COLO668 (cell line): Measurements from ENCODE around the gene JOSD2.

Experiments
- DNase-seq: peaks from one replicate; lab custom pipeline; 2025; ENCODE audit not compliant: unreplicated experiment; lab: John Stamatoyannopoulos, UW

The JOSD2 gene, protein sequence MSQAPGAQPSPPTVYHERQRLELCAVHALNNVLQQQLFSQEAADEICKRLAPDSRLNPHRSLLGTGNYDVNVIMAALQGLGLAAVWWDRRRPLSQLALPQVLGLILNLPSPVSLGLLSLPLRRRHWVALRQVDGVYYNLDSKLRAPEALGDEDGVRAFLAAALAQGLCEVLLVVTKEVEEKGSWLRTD

DNA sequence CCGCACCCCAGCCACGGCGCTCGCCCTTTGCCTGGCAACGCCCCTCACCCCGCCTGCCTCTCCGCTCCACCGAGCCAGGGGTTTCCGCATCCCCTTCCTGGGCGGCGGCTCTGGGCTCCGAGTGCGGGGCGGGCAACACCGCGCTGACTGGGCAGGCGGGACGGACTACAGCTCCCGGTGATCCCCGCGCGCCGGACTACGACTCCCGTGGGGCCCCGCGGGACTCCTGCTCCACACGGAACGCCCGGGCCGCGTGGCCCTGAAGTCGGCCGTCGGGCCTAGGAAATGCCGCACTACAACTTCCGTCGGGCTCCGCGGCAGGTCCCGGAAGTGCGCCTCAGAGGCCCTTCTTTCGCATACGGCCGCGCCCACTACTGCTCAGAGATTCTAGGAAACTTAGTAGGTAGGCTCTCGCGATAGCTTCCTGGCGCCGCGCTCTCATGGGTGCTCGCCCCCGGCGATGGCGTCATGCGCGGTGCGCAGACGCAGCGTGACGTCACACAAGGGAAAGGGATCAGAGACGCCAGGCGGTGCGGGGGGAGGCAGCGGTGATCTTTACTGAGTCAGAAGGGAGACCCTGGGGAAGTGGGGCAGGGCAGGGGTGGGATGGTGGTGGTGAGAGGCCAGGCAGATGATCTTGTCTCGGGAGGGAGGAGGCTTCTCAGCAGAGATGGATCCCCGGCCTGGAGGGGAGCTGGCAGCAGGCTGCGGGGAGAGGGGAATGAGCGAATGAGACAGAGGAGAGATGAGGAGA, at the start of gene JOSD2:
Gene JOSD2, minus strand, starts transcription at position 123 of the 754 bp plus-strand sequence. CDS start 760 bp downstream, outside the sequence.
- DNase-seq = peak; percentile 97

DNA sequence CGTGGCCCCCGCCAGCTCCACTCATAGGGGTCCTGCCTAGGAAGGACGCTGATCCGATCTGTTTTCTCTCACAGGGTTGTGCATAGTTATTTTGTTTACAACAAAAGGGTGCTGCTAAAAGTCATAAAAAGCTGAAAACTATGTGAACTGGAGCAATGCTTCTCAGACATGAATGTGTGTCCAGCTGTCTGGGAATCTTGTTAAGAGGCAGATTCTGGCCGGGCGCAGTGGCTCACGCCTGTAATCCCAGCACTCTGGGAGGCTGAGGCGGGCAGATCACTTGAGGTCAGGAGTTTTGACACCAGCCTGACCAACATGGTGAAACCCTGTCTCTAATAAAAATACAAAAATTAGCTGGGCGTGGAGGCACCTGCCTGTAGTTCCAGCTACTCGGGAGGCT, 48.6 kb upstream of the JOSD2 start:
- DNase-seq = no peak

DNA sequence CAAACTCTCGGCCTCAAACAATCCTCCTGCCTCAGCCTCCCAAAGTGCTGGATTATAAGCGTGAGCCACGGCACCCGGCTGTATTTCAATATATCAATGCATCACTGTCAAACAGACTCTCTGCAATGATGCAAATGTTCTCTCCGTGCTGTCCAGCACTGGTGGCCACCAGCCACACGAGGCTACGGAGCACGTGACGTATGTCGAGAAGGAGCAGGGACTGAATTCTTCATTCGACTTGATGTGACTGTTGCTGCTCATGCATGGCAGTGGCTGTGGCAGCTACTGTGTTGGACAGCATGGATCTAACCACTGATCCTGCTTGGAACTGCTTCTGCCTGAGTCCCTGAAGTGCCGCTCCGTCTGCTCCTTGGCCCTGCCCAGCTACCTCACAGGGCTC, 47.5 kb upstream of the JOSD2 start:
- no peak for DNase-seq

DNA sequence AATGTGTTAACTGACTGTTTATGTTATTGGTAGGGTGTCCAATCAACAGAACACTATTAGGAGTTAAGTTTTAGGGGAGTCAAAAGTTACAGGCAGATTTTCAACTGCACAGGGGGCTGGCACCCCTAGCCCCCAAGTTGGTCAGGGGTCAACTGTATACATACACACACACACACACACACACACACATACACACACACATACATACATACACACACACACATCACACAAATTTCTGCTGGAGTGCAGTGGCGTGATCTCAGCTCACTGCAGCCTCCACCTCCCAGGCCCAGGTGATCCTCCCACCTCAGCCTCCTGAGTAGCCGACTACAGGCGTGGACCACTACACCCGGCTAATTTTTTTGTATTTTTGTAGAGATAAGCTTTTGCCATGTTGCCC, 47.0 kb upstream of the JOSD2 start:
- DNase-seq = no peak

DNA sequence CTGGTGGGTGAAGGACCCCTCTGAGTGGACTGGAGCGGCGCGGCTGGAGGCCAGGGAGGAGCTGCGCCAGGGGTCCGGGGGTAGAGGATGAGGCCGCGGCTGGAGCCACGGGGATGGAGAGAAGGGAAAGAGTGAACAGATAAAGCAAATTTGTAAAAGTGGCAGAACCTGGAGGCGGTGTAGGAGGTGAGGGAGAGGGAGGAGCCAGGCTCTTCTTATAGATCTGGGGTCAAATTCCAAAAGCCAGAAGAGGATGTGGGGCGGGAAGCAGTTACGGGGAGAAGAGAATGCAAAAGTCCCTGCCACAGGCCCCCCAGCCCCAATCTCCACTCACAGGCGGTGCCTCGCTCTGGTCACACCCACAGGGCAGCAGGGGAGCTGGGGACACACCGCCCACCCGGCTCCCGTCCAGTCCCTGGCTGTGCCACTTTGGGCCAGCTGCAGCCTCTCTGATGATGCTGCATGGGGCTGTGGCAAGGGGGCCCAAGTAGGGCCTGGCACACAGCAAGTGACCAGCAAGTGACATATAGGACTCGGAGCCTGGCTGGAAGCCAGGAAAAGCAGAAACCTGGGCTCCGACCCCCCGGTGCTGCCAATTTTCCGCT, 46.1 kb upstream of the JOSD2 start:
- DNase-seq = no peak

DNA sequence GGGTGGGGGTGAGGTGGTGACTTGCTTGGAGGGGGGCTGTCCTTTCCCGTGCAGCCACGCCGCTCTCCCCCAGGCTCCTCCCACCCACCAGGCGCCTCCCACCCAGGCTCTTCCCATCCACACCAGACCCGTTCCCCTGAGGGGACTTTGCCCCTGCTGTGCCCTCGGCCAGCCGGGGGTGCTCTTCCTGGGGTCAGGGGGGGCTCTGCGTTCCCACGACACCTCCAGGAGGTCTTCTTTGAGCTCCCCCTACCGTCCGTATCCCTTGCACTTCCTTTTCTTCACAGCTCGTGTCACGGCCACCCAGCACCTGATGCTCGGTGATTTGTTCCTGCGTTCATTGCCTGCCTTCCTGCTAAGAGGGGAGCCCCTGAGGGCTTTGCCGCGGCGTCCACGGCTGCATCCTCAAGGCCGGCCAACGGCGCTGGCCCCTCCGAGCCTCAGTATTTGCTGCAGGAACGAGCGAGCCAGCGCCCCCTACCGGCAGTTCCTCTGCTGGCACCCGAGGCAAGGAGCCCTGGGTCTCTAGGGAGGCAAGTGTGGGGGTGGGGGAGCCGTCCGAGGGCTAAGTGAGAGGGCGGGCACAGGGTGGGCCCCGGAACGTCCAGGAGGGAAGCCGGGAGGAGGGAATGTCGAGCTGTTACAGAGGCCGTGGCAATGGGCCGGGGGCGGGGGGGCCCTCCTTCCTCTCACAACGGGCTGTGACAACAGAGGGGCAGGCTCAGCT, 45.5 kb upstream of the JOSD2 start:
- peak; percentile 51 for DNase-seq

DNA sequence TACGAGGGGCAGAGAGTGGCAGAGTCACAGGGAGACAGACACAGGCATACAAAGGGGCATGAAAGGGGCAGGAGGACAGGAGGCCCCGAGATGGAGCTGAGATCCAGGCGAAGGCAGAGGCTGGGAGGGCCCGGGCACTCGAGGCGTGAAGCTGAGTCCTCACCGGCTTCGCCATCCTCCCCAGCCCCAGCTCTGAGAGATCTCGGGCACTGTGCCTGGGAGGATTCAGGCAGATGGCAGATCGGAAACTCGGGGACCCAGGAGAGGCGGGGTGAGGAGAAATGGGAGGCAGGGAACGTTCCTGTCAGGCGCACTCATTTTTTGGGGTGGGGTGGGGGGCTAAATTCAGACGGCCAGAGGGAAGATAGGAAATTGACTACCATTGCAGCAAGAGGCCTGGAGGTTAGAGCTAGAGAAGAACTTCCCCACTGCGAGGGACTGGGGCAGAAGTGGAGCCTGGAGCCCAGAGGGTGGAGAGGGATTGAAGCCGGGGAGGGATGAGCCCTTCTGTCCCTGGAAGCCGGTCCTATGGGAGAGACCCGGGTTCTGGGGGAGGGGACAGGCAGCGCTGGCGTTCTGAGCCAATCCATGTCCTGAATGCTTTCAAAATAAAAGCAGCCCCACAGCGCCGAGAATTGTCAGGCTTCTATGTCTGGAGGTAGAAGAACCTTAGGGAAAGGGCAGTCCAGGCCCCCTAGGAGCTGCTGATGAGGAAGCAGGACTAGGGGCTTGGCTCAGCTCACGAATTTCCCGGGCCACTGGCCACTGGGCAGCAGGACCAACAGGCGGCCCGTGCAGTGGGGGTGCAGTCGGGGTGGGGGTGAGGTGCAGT, 44.7 kb upstream of the JOSD2 start:
- no peak for DNase-seq

DNA sequence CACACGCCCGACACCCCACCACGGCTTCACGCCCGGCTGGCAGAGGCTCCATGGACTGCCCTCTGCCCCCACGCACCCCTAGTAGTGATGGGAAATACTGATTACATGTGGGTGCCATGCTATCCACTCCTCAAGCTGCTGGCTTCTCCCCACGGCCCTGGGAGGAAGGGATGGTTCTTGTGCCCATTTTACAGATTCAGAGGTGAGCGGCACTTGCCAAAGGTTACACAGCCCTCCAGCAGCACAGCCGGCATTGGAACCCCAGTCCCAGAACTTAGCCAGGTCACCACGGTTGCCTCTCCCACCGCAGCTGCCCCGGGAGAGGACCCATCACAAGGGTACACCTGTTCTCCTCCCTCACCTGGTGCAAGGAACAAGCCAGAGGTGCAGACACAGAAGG, 44.0 kb upstream of the JOSD2 start:
- no peak for DNase-seq

DNA sequence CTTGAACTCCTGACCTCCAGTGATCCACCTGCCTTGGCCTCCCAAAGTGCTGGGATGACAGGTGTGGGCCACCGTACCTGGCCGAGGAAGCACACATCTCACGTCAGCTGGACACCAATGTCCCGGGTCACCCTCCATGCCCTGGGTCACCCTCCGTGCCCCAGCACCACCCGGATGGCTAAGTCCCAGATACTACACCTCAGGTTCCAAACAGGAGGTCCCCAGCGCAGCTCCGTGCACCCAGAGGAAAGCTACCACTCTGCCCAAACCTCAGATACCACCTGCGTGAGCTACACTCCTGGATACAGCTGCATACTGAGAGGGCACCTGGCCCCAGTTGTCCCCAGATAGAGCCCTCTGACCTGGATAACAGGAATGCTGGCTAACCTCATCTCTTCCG, 43.2 kb upstream of the JOSD2 start:
- no peak for DNase-seq

DNA sequence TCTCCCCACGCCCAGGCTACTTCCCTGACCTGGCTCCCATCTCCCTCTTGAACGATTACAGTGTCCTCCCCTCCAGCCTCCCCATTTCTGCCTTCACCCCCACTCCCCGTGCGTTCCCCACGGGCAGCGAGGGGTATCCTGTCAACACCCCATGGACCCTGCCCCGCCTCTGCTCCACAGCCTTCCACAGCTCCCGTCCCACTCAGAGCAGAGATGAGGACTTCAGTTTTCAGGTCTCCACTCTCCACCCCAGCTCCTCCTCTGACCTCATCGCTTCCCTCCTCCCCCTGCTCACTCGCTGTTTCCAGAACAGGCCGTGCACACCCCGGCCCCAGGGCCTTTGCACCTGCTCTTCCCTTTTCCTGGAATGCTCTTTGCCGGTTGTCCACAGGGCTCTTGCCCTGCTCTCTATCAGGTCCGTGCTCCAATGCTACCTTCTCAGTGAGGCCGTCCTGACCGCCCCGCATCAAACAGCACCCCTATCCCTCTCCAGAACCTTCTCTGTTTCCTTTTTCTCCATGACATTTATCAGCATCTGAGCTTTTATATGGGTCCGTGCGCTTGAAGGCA, 42.2 kb upstream of the JOSD2 start:
- DNase-seq = no peak

DNA sequence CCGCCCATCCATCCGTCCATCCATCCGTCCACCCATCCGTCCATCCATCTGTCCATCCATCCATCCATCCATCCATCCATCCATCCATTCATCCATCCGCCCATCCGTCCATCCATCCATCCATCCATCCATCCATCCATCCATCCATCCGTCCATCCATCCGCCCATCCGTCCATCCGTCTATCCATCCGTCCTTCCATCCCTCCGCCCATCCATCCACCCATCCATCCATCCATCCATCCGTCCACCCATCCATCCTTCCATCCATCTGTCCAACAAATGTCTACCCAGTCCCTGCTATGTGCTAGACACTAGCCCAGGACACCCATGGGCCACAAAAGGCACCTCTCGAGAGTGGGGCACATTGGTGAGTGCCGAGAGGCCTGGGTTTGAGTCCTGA, 41.5 kb upstream of the JOSD2 start:
- DNase-seq = no peak

DNA sequence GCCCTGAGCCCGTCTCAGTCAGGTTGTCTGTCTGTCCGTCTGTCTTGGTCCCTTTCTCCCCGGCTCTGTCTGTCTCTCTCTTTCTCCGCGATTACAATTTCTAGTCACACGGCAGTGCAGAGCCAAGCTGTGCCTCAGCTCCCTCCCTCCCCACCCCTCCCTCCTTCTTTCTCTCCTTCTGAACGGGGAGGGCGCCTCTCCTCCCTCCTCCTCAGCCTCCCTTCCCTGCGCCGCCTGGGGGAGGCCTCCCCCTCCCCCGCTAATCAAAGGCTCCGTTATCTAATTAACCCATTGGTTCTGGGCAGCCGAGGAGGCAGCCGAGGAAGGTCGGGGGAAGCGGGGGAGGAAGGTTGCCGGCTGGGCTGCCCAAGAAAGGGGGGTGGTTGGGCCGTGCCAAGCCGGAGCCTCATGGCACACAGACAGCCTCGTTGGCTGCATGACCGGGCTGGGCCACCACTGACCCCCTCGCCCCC, 40.8 kb upstream of the JOSD2 start:
- no peak for DNase-seq

DNA sequence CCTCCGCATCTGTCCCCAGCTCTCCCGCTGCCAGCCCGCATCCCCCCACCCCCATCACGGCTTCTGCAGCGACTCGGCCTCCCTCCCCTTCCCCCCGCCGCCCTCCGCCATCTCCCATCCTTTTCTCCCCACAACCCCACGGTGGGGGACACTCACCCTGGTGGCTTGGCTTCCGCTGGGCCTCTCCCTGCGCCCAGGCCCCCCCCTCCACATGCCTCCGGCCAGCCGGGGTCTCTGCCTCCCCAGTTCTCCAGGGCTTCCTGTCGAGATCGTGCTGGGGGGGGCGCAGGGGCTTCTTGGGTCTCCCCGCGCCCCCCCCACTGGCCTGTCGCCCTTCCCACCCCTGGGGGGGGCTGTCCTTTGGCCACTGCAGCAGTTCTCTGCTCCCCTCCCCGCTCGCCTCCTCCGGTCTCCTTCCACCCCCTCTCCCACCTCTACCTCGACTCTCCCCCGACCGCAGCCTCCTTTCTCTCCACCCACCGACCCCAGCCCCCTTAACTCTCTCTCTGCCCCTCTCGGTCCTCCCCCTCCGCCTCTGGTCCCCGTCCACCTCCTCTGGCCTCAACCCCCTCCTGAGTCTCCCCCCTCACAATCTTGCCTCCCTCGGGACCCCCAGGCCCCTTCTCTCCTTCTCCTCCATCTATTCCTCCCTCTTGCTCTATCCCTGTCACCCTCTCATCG, 40.2 kb upstream of the JOSD2 start:
- no peak for DNase-seq

DNA sequence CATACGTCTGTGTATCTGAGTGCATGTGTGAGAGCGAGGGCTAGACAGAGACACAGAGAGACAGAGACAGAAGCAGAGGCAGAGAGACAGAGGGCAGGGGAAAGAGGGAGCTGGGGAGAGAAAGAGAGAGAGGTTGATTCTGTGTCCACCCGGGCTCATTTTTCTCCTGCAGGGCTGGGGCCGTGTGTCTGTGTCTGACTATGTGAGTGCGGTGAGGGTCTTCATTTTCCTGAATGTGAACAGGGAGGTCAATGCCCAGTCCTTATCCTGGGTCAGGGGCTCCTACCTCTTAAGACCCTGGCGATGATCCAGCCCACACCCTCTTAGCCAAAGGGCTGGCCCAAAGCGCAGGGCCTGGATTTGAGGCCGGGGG, 39.6 kb upstream of the JOSD2 start:
- no peak for DNase-seq

DNA sequence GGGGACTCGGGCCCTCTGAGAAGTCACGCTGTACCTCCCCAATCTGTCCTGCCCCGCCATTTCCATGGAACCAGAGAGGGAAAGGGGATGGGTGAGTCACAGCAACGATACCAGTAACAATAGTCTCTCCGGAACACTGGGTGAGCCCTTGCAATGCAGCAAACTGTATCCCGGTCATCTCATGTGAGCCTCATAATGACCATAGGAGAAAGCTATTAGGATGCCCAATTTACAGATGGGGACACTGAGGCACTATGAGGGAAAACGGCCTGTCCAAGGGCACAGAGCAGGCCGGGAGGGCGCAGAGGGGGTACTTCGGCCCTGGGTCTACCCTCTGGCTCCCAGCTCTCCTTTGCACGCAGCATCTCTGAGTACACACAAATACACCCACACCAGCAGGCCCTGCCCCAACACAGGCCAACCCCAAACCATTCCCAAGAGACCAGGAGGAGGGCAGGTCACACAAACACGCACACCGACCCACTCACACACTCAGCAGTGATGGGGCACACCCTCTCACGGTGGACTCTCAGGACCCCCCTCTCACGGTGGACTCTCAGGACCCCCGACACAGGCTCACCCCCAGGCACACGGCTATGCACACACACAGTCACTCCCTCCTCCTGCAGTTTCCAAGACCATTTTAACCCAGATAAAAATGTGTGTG, 39.1 kb upstream of the JOSD2 start:
- DNase-seq = no peak

DNA sequence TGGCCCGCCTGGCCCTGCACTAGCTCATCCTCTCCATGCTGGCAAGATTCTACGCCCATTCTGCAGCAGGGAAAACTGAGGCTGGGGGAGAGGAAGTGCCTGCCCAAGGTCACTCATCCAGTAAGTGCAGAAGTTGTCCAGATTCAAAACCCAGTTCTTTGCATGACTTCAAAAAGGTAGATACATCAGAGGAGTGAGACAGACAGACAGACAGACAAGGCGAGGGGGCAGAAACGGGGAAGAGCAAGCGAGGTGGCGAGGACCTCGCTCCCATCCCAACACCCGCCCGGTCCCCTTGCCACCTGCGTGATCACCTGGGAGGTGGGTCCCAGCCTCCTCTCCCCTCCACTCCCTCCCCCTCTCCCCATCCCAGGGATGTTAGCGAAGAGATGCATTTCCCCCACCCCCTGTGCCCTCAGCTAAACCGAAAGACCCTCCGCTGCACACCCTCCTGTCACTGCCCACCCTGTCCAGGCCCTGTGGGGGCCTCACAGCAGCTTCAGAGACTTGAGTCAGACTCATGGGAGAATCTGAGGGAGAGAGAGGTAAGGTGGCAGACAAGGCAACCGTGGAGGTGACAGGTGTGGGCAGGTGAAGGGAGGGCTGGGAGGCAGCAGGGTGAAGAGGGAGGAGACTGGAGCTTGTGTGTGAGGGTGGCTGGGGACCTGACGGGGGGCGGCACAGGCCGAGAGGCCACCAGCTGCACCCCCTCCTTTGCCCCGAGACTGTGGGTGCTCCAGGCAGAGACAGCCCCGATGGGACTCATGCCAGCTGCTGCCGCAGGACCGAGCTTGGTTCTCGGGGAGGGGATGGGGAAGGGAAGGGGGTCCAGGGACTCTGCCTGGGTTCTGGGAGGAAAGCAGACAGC, 38.3 kb upstream of the JOSD2 start:
- DNase-seq = no peak

DNA sequence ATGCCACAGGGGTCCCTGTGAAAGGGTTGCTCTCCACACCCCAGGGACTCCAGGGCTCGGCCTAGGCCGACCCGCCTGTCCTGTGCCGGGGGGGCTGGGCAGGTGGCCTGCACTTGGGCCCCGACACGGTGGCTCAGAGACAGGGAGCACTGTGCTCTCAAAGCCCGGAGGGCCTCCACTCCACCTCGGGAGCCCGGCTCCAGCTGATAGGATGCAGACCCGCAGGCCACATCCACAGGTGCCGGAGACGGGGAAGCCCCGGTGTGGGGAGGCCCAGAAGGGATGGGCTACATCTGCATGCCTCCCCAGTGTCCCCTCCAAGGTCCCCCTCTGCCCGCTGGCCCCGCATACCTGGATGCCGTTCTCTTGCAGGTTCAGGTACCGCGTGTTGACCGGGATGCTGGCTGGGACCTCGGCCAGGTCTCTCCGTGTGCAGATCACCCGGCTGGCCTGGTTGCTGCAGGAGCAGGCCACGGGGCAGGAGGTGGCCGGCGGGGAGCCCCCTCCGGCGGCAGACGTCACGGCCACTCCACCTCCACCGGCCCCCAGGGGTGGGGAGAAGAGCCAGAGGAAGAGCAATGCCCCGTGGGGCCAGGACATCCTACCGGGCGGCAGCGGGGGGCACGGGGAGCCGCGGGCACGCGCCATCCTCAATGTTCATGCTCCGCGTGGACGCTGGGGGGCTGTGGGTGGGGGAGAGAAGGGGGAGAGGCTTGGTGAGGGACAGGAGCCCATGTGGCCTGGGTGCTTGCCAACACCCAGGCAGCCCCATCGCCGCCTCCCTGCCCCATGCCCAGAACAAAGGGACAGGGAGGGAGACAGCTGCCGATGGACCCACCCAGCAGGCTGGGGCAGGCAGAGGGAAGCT, 37.4 kb upstream of the JOSD2 start:
- no peak for DNase-seq
